HG02571 (cell line): ENCODE results near the gene BPIFB3.

Experiments
- ATAC-seq: cut with Tn5 transposase; IDR thresholded peaks from one replicate; pipeline ENCODE4 v1.9.1; 2021; ENCODE audit warnings: mild to moderate bottlenecking, moderate library complexity; ENCODE audit not compliant: unreplicated experiment

The BPIFB3 gene

DNA sequence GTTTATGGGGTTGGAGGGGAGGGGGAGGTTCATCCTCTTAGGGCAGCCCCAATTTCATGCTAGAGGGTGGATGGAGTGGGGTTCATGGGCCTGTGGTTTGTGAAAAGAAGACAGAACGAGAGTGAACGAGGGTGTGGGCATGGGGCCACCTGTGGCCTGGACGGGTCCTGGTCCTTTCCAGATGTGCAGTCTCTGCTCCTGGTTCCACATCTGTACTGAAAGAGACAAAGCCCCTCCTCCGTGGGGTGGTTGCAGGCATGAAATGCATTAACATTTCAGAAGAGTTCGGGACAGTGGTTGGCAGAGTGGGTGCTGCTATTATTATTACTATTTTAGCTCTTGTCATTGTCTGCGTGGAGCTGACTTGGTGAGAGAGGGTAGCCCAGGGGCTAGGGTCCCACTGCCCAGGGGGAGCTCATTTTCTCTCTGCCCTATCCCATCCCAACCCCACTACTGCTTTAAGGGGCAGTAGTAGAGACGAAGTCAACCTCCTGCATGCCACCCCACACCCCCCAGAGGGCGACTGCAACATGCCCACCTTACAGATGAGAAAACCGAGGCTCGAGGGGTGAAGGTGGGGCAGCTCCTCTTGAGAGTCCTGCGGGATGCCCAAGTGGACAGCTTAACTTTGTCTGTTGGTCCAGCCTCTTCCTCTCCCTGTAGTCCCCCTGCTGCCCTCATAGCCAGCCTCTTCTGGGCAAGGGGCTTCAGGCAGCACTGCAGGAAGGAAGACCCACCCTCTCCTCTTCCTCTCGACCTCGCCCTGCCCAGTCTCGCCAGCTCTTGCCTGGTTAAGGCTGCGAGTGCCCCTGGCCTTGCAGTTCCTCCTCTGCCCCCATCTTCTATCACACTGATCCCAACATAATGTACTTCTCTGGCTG is 37.8 kb upstream of the BPIFB3 start:
- ATAC-seq, result no peak

GRCh38 chr20:33016581-33017109 is 37.1 kb upstream of the BPIFB3 start:
- ATAC-seq, result no peak

- no peak for ATAC-seq
These were observed 36.2 kb upstream of the BPIFB3 start for GRCh38 chr20:33017542-33017941.

DNA sequence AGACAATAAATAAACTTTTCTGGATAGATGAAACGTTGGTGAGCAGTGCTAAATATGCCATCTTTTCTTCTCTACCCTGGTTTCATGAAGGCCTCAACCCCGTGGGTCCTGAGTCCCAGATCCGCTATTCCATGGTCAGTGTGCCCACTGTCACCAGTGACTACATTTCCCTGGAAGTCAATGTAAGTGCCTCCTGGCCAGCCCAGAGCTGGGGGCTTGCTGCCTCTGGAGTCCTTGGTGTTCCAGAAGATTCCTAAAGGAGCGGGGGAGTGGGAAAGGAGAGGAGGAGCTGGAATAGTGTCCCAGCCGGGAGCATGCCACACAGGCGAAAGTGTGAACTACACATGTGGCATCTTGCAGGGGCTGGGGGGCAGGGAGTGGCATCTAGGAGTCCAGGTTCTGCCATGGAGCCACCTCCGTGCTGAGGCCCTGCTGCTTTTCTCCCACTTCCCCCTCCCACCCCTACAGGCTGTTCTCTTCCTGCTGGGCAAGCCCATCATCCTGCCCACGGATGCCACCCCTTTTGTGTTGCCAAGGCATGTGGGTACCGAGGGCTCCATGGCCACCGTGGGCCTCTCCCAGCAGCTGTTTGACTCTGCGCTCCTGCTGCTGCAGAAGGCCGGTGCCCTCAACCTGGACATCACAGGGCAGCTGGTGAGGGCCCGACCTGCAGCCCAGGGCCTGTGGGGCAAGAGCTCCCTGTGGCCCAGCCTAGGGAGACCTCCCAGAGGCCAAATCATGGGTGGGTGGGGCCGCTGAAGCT is 35.4 kb upstream of the BPIFB3 start:
- ATAC-seq, result no peak

GRCh38 chr20:33019465-33020277 is 34.0 kb upstream of the BPIFB3 start:
- ATAC-seq, result no peak

- no peak for ATAC-seq
These were observed 33.2 kb upstream of the BPIFB3 start for GRCh38 chr20:33020278-33021161.

GRCh38 chr20:33021879-33022278 is 31.8 kb upstream of the BPIFB3 start:
- no peak for ATAC-seq

- ATAC-seq, result no peak
These were observed 31.4 kb upstream of the BPIFB3 start for GRCh38 chr20:33022289-33022688.

- ATAC-seq, result no peak
These were observed 30.8 kb upstream of the BPIFB3 start for GRCh38 chr20:33022694-33023438.

DNA sequence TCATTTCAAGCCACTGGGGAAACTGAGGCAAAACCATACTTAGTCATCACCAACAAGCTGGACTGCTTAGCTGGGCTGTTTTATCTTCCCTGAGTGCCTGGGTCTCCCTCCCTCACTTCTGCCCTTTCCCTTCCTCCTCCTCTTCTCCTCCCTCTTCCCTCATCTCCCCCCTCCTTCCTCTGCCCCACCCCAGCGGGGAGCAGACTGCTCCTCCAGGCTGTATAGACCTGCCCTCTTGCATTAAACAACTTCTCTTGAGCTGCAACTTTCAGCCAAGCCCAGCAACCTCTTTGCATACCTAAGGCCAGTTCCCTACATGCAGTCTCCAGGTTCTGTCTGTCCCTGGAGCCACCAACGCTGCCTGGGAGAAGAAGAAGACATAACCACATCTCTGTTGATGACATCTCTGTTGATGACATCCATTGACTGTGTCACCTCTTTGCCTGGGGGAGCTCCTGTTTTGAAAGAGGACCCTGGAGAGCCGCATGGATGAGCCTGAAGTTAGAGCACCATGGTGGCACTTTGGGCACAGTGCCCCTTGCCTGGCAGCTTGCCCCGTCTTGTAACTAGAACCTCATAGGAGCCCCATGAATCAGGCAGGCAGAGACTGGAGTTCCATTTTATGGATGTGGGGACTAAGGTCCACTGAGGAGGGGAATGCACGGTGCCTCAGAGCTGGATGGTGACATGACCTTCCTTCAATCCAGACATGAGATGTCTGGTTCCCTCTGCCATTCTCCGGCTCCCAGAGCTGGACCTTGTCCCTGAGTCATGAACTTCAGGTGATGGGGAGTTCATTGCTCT is 30.1 kb upstream of the BPIFB3 start:
- no peak for ATAC-seq

DNA sequence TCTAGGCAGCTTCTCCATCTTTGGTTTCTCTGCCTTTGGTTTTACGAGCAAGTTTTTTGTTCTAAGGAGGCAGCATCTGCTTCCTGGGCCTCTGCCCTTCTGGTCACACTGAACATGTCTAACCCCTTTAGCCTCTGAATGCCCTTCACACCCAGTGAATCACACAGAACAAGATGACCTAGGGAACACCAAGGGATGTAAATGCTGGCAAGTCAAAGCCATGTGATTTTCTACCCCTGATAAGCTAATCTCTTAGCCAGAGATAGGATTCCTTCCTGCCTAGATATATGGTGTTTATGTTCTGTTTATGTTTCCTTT is 29.5 kb upstream of the BPIFB3 start:
- ATAC-seq, result no peak

DNA sequence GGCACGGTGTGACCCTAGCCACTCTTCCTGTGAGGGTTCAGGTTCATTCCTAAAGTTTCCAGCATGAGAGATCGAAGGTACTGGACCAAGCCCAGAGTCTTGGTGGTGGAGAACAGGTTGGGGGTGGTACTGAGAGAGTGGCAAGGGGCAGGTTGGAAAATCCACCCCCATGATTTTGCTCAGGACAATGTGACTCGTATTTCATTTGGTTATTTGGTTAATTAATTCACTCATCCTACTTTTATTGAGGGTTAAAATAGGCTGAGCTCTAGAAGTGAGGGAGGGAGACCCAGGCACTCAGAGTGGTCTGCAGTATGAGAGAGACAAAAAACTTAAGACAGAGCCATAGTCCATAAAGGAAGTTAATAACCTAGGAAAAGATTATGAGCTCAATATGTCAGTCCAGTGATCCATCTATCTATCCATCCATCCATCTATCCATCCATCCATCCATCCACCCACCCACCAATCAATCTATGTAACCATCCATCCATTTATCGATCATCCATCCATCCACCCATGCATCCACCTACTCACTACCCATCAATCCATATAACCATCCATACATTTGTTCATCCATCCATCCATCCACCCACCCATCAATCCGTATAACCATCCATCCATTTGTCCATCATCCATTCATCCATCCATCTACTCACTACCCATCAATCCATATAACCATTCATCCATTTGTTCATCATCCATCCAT is 28.9 kb upstream of the BPIFB3 start:
- no peak for ATAC-seq

DNA sequence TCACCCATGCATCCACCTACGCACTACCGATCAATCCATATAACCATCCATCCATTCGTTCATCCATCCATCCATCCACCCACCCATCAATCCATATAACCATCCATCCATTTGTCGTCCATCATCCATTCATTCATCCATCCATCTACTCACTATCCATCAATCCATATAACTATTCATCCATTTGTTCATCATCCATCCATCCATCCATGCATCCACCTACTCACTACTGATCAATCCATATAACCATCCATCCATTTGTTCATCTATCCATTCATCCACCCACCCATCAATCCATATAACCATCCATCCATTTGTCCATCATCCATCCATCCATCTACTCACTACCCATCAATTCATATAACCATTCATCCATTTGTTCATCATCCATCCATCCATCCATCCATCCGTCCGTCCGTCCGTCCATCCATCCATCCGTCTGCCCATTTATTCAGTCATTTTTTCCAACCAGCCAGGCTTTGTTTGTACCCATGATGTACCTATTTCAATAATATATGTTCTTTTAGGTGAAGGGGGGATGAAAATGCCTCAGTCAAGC is 28.3 kb upstream of the BPIFB3 start:
- ATAC-seq, result no peak

DNA sequence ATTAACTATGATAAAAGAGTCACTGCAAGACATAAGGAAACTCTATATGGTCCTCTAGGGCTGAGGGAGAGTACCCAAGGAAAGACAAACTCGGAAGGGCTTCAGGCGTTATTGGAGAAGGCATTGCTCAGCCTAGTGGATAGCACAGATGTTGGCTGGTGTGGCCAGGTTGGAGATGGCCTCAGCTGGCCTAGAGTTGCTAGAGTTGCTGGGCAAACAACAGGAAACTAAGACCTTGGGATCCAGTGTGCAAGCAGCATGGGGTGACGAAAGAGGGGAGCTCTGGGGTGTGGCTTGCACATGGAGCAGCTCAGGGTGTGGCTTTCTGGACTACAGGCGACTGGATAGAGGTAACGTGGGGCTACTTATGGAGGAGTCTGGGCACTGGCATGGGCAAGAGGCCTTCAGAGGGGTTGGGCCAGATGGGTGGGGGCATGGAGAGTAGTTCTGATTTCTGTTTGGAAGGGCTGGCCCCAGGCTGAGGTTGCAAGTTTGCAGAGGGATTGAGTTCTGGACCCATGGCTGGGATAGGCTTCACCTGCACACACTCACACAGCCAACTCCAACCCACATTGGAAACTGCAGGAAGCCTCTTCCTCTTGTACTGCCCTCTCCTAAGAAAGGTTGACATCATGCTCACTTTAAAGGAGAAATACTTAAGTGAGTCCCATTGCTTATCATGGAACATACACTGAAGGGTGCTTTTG is 27.5 kb upstream of the BPIFB3 start:
- ATAC-seq, result no peak

DNA sequence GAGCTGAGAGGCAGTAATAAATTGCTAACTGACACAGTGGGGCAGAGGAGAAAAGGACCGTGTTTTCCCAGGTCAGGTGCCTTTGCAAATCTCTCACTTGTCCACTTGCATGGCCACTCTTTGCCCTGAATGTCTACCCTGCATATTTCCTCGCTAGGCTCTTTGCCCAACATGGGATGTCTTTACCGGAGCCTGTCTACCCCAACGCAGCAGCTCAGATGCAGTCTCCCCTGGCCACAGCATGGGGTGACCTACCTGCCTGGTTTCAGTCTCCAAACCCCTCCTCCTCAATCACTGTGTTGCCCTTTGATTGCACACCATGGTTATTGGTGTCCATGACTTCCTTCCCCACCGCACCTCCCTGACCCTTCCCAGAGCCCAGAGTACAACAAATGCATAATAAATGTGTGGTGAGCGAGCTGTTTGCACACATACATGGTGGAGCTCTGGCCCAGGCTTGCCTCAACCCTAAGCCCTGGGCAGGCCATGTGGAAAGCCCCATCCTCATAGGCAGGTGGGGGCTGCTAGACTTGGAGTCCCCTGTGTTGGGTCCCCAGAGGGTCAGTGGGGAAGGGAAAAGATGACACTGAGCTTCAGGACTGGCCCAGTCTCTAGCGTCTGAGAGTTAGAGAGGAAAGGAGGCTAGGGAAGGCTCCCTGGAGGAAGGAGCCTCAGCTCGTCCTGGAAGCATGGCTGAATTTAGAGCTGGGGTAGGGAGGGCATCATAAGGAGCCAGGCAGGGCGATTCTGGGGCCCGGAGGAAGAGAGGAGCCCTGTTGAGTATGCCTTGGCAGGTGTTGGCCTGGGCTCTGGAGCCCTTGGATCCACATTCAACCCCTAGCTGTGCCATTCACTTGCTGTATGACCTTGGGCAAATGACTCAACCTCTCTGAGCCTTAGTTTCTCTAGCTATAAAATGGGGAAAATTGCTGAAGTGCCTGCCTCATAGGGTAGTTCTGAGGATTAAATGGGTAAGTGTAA is 26.6 kb upstream of the BPIFB3 start:
- ATAC-seq, result no peak
